ENCODE data around the gene AMBRA1. TPM values are rescaled to one million over a fixed set of nuclear protein-coding genes. Genes with fewer than 3 reads are reported as not detected.

Gene AMBRA1
- total and polyA plus RNA-seq, 2 of the 8 experiments (the other 6 are each of a cell fraction or from before 2014, with no cell fraction given): 14.2 to 37.4 TPM

DNA sequence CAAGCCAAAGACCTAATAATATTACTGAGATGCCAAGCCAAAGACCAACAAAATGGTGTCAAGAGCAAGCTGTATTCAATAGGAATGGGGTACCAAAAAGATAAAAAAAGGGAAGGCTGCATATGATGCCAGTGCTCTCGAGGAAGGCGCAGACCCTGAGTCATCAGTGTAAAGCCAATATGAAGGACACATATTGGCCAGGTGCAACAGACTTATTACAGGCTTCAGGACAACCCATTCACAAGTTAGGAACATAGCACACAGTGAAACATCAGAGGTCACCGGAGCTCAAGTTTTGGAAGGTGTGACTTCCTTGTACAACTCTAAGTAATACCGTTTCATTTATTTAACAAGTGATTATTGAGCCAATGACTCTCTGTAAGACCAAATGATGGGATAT is 58.1 kb downstream of the AMBRA1 start:
- no peak overlapping the region for H4K5ac ChIP-seq (ENCODE audit: insufficient read length, low read depth, low read length)
- peaks cover 0 to 5% (median 5%) of the 10 kb centered on the region in 4 experiments; a peak in 5 of 7 replicates for H3K4me1 ChIP-seq (replicated peaks in 1 of 4; ENCODE audit: control insufficient read depth in 3 of 4, insufficient read depth in 4 of 4, low read length in 3 of 4)
- H3K23ac ChIP-seq (ENCODE audit: insufficient read length): no peak overlapping the region
- no peak overlapping the region for H2BK5ac ChIP-seq (ENCODE audit: low read depth, low read length)
- no peak overlapping the region for H3K18ac ChIP-seq (ENCODE audit: extremely low read depth, low read length)
- H3K56ac ChIP-seq (replicated peaks; ENCODE audit: insufficient read length, low read depth, low read length): no peak overlapping the region
- no peaks in the 10 kb centered on the region for H3K27me3 ChIP-seq (replicated peaks in 1 of 4; ENCODE audit: control insufficient read depth in 3 of 4, extremely low read depth in 1 of 4, insufficient read depth in 3 of 4, low read length in 3 of 4)
- no peak for FAIRE-seq
- no peak overlapping the region for H2BK12ac ChIP-seq (ENCODE audit: low read depth, low read length)
- no peak overlapping the region for H3K9ac ChIP-seq (replicated peaks in 1 of 4; ENCODE audit: extremely low read depth in 1 of 4, low read depth in 3 of 4, low read length in 3 of 4)
- no peaks in the 10 kb centered on the region for H3K9me3 ChIP-seq (ENCODE audit: insufficient read depth in 2 of 2, low read depth in 1 of 2, low read length in 1 of 2)
- H4K20me1 ChIP-seq (replicated peaks in 1 of 2; ENCODE audit: control insufficient read depth in 1 of 2, insufficient read depth in 2 of 2, low read length in 2 of 2): peaks cover 0 to 6% of the 10 kb centered on the region in 2 experiments
- POLR2A ChIA-PET (ENCODE audit: partially characterized antibody): interaction anchor here (1.0 kb wide), 1 partner anchor 197 kb away, joined by 3 read pairs; no protein-coding TSS in a partner anchor
- no peak overlapping the region for H3K4me3 ChIP-seq (ENCODE audit: extremely low read depth in 1 of 4, insufficient read depth in 2 of 4, low read depth in 3 of 4, low read length in 4 of 4)
- H3K23me2 ChIP-seq (ENCODE audit: low read depth, low read length): no peaks in the 10 kb centered on the region
- 91% methylated on average over 4 of the region's 4 CpGs; no CpG with 5 or more reads in 1 of the 2 experiments for WGBS, 2 experiments (ENCODE audit: extremely low coverage in 1 of 2, insufficient coverage in 1 of 2, insufficient read length in 1 of 2, insufficient replicate concordance in 2 of 2, low coverage in 1 of 2, low lambda C conversion rate in 2 of 2, missing lambda C conversion rate in 1 of 2)
- no peak overlapping the region for H3K27ac ChIP-seq (ENCODE audit: low read depth, low read length)
- H2AFZ ChIP-seq (ENCODE audit: low read length): no peak overlapping the region
- H3K4ac ChIP-seq (replicated peaks; ENCODE audit: insufficient read length, low read depth, low read length): no peak overlapping the region
- H3K79me2 ChIP-seq (ENCODE audit: control insufficient read depth in 1 of 2, insufficient read depth in 2 of 2, low read length in 2 of 2): peaks cover 0 to 61% of the 10 kb centered on the region in 2 experiments; a peak in 3 of 4 replicates
- H2BK15ac ChIP-seq (ENCODE audit: low read length): no peak overlapping the region
- CTCF ChIA-PET (ENCODE audit: partially characterized antibody): interaction anchor here (0.6 to 5.8 kb wide), 13 partner anchors 11 to 152 kb away, joined by 3 to 35 read pairs (median 4); no protein-coding TSS in a partner anchor
- no peak overlapping the region for H3K14ac ChIP-seq (ENCODE audit: insufficient read length)
- H3K4me2 ChIP-seq (ENCODE audit: insufficient read depth in 1 of 2, low read depth in 2 of 2, low read length in 2 of 2): no peak overlapping the region
- H3K79me1 ChIP-seq (ENCODE audit: low read depth, low read length): peaks cover 5% of the 10 kb centered on the region
- H2BK120ac ChIP-seq (replicated peaks; ENCODE audit: low read depth, low read length): no peak overlapping the region
- H2BK20ac ChIP-seq (ENCODE audit: low read length): no peak overlapping the region
- H4K91ac ChIP-seq (replicated peaks; ENCODE audit: insufficient read length, low read length): no peak overlapping the region
- no peak overlapping the region for H2AK5ac ChIP-seq (ENCODE audit: low read depth, low read length)
- H4K8ac ChIP-seq (ENCODE audit: extremely low read depth, insufficient read depth, low read length): no peak overlapping the region
- peaks cover 0 to 2% (median 0%) of the 10 kb centered on the region in 4 experiments; a peak in 1 of 8 replicates for H3K36me3 ChIP-seq (ENCODE audit: control insufficient read depth in 2 of 4, insufficient read depth in 4 of 4, low read length in 3 of 4)
- no peak for DNase-seq (ENCODE audit: low read depth in 1 of 2, low spot score in 2 of 2)
- TF ChIP-seq E2F6 (IDR thresholded peaks at IDR 0.05): no peak
- no peak for TF ChIP-seq ASH2L (IDR thresholded peaks at IDR 0.05; ENCODE audit: low read length)
- no peak for TF ChIP-seq ATF3 (IDR thresholded peaks at IDR 0.05; ENCODE audit: insufficient read depth, low read depth, low read length)
- no peak for TF ChIP-seq EZH2 (IDR thresholded peaks at IDR 0.05; ENCODE audit: low read depth, low read length, severe bottlenecking)
- no peak for TF ChIP-seq TCF12 (IDR thresholded peaks at IDR 0.05; ENCODE audit: low read depth, low read length)
- TF ChIP-seq RXRA (IDR thresholded peaks at IDR 0.05; ENCODE audit: insufficient read depth, low read depth, low read length): no peak
- TF ChIP-seq SP2 (IDR thresholded peaks at IDR 0.05; ENCODE audit: low read length): no peak
- no peak for TF ChIP-seq SAP30 (IDR thresholded peaks at IDR 0.05; ENCODE audit: insufficient read depth, insufficient replicate concordance, low read length)
- TF ChIP-seq CREB1 (IDR thresholded peaks at IDR 0.05): no peak
- no peak for TF ChIP-seq EGR1 (IDR thresholded peaks at IDR 0.05; ENCODE audit: borderline replicate concordance, low read depth, low read length)
- TF ChIP-seq CBX5 (IDR thresholded peaks at IDR 0.05; ENCODE audit: low read depth, low read length): no peak
- no peak for TF ChIP-seq TAF7 (optimal IDR thresholded peaks at IDR 0.05; ENCODE audit: borderline replicate concordance, low read depth, low read length)
- TF ChIP-seq RFX5 (IDR thresholded peaks at IDR 0.05; ENCODE audit: borderline replicate concordance, low read depth, low read length): no peak

Data from H1 (cell line).